A673 (cell line): ENCODE measurements around the gene PWWP2B. TPM values are rescaled to one million over a fixed set of nuclear protein-coding genes. Genes with fewer than 3 reads are reported as not detected.

Source experiments
- BruUV-seq: library from RNA; stranded (reverse); fragments of 400-500 nt; replicated peaks from 2 replicates; lab custom pipeline; 2021; lab: Mats Ljungman, UMichigan
- CTCF ChIA-PET: fragments of 300-600 bp; sonication (Branson Sonifier 250); formaldehyde crosslinking; loops from one replicate; lab custom pipeline; 2022; ENCODE audit warnings: antibody characterized with exemption; lab: Charles Lee
- POLR2A ChIA-PET: fragments of 300-600 bp; sonication (Branson Sonifier 250); formaldehyde crosslinking; loops from one replicate; lab custom pipeline; 2022; ENCODE audit warnings: antibody characterized with exemption; ENCODE audit not compliant: low non-redundant PET; lab: Charles Lee
- DNase-seq: peaks from one replicate; pipeline ENCODE4 v3.0.0-alpha.2; 2015; ENCODE audit warnings: low spot score
- H3K27ac ChIP-seq: fragments of 200-600 bp; sonication (generic); 2 replicates; pipeline ENCODE4 v1.5.1; 2016; ENCODE audit warnings: mixed run types, low read depth, mild to moderate bottlenecking, mixed read lengths, antibody characterized with exemption, low read length; ENCODE audit not compliant: poor library complexity, severe bottlenecking
- H3K27me3 ChIP-seq: fragments of 200-600 bp; sonication (generic); replicated peaks from 2 replicates; pipeline ENCODE4 v1.6.1; 2017; ENCODE audit warnings: mixed run types, low read depth, mild to moderate bottlenecking, mixed read lengths, antibody characterized with exemption, low read length; ENCODE audit not compliant: insufficient read depth, poor library complexity
- H3K36me3 ChIP-seq: fragments of 200-600 bp; sonication (generic); 2 replicates; pipeline ENCODE4 v1.6.1; 2016; ENCODE audit warnings: mixed run types, mild to moderate bottlenecking, mixed read lengths, antibody characterized with exemption, low read length; ENCODE audit not compliant: insufficient read depth, poor library complexity, severe bottlenecking
- H3K4me1 ChIP-seq: fragments of 200-600 bp; sonication (generic); 2 replicates; pipeline ENCODE4 v1.6.1; 2017; ENCODE audit warnings: mixed run types, mild to moderate bottlenecking, mixed read lengths, antibody characterized with exemption, low read length; ENCODE audit not compliant: insufficient read depth, poor library complexity, severe bottlenecking
- H3K4me3 ChIP-seq: fragments of 200-600 bp; sonication (generic); 2 replicates; pipeline ENCODE4 v1.5.1; 2016; ENCODE audit warnings: low read depth, mixed run types, mild to moderate bottlenecking, mixed read lengths, low read length; ENCODE audit not compliant: poor library complexity, severe bottlenecking
- H3K9me3 ChIP-seq: fragments of 200-600 bp; sonication (generic); 2 replicates; pipeline ENCODE4 v1.6.1; 2016; ENCODE audit warnings: mixed run types, low read depth, mild to moderate bottlenecking, mixed read lengths, antibody characterized with exemption, low read length; ENCODE audit not compliant: poor library complexity, severe bottlenecking
- CTCF ChIP-seq: fragments of 300-800, 200-600 bp; sonication (generic); conservative IDR thresholded peaks from 2 replicates; pipeline ENCODE4 v1.5.1; 2017; ENCODE audit warnings: low read depth, mild to moderate bottlenecking, antibody characterized with exemption, low read length, moderate library complexity, mixed read lengths
- EZH2 ChIP-seq: fragments of 200-600 bp; sonication (generic); IDR thresholded peaks from 2 replicates; pipeline ENCODE4 v1.6.1; 2017; ENCODE audit warnings: borderline replicate concordance, low read depth, mild to moderate bottlenecking, mixed read lengths, antibody characterized with exemption, low read length; ENCODE audit not compliant: poor library complexity, severe bottlenecking
- intact Hi-C: fragments of 100-400 bp; cut with micrococcal nuclease; formaldehyde crosslinking; loops from one replicate; pipeline ENCODE4 v1.10.0; 2022; ENCODE audit not compliant: unreplicated experiment
- total RNA-seq: library from RNA; stranded (reverse); gene quantifications from 2 replicates; pipeline ENCODE4 v1.2.3, GENCODE V29; 2021

Gene PWWP2B
- total RNA-seq, 1 experiment from 2014 or later, result 18.6 TPM

DNA sequence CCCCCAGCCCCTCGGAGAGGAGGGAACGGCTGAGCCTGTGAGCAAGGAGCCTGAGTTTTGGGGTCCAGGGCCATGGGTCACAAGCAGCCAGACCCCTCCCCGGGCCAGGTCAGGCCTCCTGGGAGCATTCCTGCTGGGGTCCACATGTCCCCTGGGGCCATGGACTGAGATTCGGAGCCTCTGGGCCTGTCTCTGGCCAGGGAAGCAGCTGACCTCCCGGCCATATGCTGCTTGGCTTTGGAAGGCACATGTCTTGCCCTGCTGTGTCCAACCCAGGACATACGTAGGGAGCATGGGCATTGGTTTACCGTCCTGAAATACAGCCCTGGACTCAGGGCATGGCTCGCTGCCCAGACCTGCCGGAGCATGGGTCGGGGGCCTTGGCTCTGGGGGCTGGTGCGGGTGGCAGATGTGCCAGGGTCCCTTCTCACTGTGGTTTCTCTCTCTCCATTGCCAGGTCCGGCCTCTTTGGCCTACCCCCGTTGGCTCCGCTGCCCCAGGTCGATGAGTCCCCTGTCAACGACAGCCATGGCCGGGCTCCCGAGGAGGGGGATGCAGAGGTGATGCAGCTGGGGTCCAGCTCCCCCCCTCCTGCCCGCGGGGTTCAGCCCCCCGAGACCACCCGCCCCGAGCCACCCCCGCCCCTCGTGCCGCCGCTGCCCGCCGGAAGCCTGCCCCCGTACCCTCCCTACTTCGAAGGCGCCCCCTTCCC, 7.3 kb downstream of the PWWP2B start:
- intact Hi-C loops, result no loop called here
- no peak overlapping the region for H3K4me3 ChIP-seq
- TF ChIP-seq CTCF (no peak), EZH2 (no peak)
- BruUV-seq, result no TSS peak
- H3K27ac ChIP-seq, result no peak overlapping the region
- H3K4me1 ChIP-seq, result peaks cover 10% of the 10 kb centered on the region
- ChIA-PET CTCF (interaction anchor here (0.6 kb wide), 1 partner anchor 23 kb away, joined by 7 read pairs; no protein-coding TSS in a partner anchor), POLR2A (no interaction called here)
- H3K9me3 ChIP-seq, result no peaks in the 10 kb centered on the region
- no peaks in the 10 kb centered on the region for H3K27me3 ChIP-seq
- H3K36me3 ChIP-seq, result peaks cover 15% of the 10 kb centered on the region
- no peak for DNase-seq

DNA sequence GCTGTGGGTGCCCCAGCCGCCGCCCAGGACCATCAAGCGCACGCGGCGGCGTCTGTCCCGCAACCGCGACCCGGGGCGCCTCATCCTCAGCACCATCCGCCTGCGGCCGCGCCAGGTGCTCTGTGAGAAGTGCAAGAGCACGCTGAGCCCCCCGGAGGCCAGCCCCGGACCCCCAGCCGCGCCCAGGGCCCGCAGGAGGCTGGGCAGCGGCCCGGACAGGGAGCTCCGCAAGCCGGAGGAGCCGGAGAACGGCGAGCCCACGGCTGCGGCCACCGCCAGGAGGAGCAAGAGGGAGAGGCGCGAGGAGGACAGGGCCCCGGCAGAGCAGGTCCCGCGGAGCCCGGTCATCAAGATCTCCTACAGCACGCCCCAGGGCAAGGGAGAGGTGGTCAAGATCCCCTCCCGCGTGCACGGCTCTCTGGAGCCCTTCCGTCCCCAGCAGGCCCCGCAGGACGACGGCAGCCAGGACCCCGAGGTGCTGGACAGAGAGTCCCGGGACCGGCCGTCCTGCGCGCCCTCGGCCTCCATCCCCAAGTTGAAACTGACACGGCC, 8.0 kb downstream of the PWWP2B start:
- TF ChIP-seq CTCF, result no peak
- CTCF ChIA-PET, result interaction anchor here (0.6 kb wide), 1 partner anchor 23 kb away, joined by 7 read pairs; no protein-coding TSS in a partner anchor
- H3K4me1 ChIP-seq, result peaks cover 10% of the 10 kb centered on the region
- no peaks in the 10 kb centered on the region for H3K9me3 ChIP-seq
- intact Hi-C loops, result no loop called here
- H3K4me3 ChIP-seq, result no peak overlapping the region
- peaks cover 15% of the 10 kb centered on the region for H3K36me3 ChIP-seq
- no peaks in the 10 kb centered on the region for H3K27me3 ChIP-seq
- no peak for DNase-seq
- BruUV-seq, result no TSS peak
- POLR2A ChIA-PET, result no interaction called here
- no peak overlapping the region for H3K27ac ChIP-seq

DNA sequence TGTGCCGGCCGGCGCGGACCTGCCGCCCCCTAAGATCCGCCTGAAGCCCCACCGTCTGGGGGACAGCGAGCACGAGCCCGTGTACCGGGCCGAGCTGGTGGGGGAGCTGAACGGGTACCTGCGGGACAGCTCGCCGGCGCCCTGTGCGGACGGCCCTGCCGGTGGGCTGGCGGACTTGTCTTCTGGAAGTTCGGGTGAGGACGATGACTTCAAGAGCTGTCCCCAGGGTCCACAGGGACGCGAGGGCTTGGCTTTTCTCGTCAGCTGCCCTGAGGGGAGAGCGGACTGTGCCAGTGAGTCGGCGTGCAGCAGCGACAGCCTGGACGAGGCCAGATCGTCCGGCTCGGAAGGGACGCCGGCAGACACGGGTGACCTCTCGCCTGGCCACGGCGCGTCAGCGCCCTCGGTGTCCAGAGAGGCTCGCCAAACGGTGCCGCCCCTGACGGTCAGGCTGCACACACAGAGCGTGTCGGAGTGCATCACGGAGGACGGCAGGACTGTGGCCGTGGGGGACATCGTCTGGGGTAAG, 8.5 kb downstream of the PWWP2B start:
- no peak for DNase-seq
- ChIA-PET POLR2A (no interaction called here), CTCF (no interaction called here)
- H3K27me3 ChIP-seq, result no peaks in the 10 kb centered on the region
- no peak for TF ChIP-seq CTCF
- no peak for TF ChIP-seq EZH2
- H3K27ac ChIP-seq, result no peak overlapping the region
- intact Hi-C loops, result no loop called here
- peaks cover 10% of the 10 kb centered on the region for H3K4me1 ChIP-seq
- no peaks in the 10 kb centered on the region for H3K9me3 ChIP-seq
- peaks cover 15% of the 10 kb centered on the region for H3K36me3 ChIP-seq
- H3K4me3 ChIP-seq, result no peak overlapping the region
- BruUV-seq, result no TSS peak
